ENCODE measurements around the gene PIGO.
A peak's percentile ranks its signal among the peaks of the same experiment; 100 is the strongest.

The PIGO gene

DNA sequence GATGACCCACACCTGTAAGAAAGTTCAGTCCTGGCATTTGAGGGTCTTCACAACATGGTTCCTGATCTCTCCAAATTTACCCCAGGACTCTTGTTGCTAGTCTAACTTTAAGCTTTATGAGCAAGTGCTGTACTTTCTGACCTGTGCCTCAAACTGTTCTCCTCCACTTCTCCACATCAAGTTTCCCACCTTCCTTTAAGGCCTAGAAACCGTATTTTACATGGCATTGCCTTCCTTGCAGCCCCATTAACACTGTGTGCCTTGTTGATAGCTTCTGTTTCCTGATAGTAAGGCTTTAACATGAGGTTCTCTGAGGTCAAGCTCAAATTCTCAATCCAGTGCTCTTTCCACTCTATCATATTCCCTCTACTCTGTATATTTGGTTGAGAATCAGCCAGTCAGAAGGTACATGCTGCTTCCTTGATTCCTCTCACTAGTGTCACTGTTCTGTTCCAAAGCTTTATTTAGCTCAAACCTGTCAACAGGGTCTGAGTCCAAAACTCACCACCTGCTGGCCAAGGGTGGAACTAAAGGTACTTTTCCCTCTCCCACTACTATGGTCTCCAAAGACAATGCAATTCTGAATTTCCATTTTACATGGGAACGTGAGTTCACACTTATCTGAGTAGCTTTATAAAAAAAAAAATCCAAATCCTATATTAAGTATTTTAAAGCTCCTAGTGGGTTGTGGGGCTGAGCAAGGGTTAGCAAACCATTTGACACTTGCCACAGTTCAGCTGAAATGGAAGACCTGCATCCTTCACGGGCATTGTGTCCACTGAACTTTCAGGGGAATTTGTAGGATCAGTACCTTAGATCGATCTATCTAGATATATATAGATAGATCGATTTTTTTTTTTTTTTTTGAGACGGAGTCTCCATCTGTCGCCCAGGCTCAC is 45.1 kb downstream of the PIGO start:
- CTCF ChIA-PET: interaction anchor here (0.6 to 5.8 kb wide), 26 partner anchors 8 to 208 kb away, joined by 3 to 102 read pairs (median 5); partner anchors contain the start of genes PIGO and VCP
- POLR2A ChIA-PET: interaction anchor here (0.6 to 1.8 kb wide), 6 partner anchors 16 to 152 kb away, joined by 3 to 6 read pairs (median 4); partner anchors contain the start of gene VCP
- no peak for DNase-seq (ENCODE audit: low read depth, low spot score)
- no peak overlapping the region for H3K4me3 ChIP-seq (ENCODE audit: low read depth, low read length)
- TF ChIP-seq, protein P1, sequence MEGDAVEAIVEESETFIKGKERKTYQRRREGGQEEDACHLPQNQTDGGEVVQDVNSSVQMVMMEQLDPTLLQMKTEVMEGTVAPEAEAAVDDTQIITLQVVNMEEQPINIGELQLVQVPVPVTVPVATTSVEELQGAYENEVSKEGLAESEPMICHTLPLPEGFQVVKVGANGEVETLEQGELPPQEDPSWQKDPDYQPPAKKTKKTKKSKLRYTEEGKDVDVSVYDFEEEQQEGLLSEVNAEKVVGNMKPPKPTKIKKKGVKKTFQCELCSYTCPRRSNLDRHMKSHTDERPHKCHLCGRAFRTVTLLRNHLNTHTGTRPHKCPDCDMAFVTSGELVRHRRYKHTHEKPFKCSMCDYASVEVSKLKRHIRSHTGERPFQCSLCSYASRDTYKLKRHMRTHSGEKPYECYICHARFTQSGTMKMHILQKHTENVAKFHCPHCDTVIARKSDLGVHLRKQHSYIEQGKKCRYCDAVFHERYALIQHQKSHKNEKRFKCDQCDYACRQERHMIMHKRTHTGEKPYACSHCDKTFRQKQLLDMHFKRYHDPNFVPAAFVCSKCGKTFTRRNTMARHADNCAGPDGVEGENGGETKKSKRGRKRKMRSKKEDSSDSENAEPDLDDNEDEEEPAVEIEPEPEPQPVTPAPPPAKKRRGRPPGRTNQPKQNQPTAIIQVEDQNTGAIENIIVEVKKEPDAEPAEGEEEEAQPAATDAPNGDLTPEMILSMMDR (IDR thresholded peaks at IDR 0.05; ENCODE audit: insufficient read depth, low read length, missing control alignments): peak; percentile 65

DNA sequence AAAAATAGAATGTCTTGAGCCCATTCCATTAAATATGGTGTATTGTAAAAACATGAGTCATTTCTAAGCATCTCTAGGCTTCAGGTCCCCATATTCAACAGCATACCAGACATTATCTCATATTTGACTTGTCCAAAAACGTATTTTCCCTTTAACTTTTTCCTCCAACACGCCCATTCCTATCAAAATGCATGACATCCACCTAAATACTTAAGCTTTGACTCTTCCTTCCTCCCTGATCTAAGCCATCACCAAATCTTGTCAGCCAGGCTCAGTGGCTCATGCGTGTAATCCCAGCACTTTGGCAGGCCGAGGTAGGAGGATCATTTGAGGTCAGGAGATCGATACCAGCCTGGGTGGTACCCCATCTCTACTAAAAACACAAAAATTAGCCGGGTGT is 47.9 kb downstream of the PIGO start:
- no peak for DNase-seq (ENCODE audit: low read depth, low spot score)
- TF ChIP-seq, protein P1 (IDR thresholded peaks at IDR 0.05; ENCODE audit: insufficient read depth, low read length, missing control alignments): no peak
- H3K4me3 ChIP-seq (ENCODE audit: low read depth, low read length): no peak overlapping the region
- ChIA-PET CTCF (interaction anchor here (1.2 to 5.8 kb wide), 3 partner anchors 10 to 152 kb away, joined by 3 to 102 read pairs (median 4); a partner anchor contains a TSS), POLR2A (no interaction called here)

DNA sequence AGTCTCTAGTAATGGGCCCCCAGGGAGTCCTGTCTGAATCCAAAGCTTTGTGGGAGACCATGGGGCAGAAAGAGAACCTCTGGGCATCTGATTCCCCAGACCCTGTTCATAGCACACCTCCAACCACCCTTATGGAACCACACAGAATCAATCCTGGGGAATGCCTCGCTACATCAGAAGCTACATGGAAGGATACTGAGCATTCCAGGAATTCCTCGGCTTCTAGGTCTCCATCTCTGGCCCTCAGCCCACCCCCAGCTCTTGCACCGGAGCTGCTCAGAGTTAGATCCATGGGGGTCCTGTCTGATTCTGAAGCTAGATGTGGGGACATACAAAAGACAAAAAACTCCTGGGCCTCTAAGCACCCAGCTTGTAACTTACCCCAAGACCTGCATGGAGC is 52.3 kb downstream of the PIGO start:
- POLR2A ChIA-PET: interaction anchor here (1.4 kb wide), 1 partner anchor 36 kb away, joined by 4 read pairs; the partner anchor contains the start of gene FANCG
- TF ChIP-seq, protein P1 (IDR thresholded peaks at IDR 0.05; ENCODE audit: insufficient read depth, low read length, missing control alignments): no peak
- no peak overlapping the region for H3K4me3 ChIP-seq (ENCODE audit: low read depth, low read length)
- DNase-seq (ENCODE audit: low read depth, low spot score): no peak
- CTCF ChIA-PET: interaction anchor here (0.7 to 3.0 kb wide), 6 partner anchors 16 to 144 kb away, joined by 3 to 14 read pairs (median 4); partner anchors contain the start of gene PIGO

DNA sequence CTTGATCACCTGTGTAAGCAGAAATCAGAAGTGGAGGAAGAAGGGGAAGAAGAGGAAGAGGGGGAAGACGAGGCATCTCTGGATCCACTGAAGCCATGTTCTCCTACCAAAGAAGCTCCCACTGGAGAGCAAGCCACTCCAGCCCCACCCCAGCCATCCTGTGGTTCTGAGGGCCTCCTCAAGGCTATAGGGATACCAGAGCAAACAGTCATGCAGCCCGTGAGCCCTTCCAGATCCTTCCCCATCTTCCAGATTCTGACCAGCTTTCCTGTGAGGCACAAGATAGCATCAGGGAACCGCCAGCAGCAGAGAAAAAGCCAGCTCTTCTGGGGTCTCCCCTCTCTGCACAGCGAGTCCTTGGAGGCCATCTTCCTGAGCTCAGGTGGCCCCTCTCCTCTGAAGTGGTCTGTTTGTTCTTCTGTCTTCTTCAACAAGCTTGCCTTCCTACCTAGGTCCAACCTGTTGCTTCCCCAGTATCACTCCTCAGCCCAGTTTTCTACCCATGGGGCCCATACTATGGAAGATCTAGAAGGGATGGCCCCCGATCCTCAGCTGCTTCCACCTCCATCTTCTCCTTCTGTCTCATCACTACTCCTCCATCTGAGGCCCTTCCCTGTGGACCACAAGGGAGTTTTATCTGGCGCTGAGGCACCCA is 53.4 kb downstream of the PIGO start:
- CTCF ChIA-PET: interaction anchor here (1.1 to 3.7 kb wide), 5 partner anchors 8 to 434 kb away, joined by 3 to 27 read pairs (median 3); partner anchors contain the start of genes PIGO and VCP
- TF ChIP-seq, protein P1 (IDR thresholded peaks at IDR 0.05; ENCODE audit: insufficient read depth, low read length, missing control alignments): no peak
- POLR2A ChIA-PET: interaction anchor here (0.7 kb wide), 1 partner anchor 29 kb away, joined by 3 read pairs; the partner anchor contains the start of gene VCP
- DNase-seq (ENCODE audit: low read depth, low spot score): no peak
- H3K4me3 ChIP-seq (ENCODE audit: low read depth, low read length): no peak overlapping the region

DNA sequence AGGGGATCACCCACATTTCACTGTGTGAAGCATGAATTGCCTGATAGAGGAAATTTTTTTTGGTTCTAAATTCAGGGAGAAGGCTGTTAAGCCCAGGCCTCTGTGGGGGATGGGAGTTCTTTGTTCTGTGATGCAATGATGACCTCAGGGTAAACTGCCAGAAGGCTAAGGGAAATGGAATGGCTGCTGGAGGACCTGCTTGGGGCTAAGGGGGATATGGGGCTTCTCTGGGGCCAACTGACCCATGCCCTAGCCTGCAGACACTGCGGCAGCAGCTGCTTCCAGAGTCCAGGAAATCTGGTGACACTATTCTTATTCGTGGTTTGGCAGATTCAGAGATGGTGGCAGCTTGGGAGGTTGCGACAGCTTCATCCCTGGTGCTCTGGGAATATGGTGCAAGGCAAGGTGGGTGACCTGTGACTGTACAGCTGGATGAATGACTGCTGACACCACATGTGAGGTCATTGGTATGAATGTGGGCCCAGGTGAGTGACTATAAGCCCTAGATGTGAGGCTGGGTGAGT is 54.2 kb downstream of the PIGO start:
- CTCF ChIA-PET: interaction anchor here (0.8 to 3.7 kb wide), 5 partner anchors 9 to 143 kb away, joined by 3 to 27 read pairs (median 4); partner anchors contain the start of gene VCP
- H3K4me3 ChIP-seq (ENCODE audit: low read depth, low read length): no peak overlapping the region
- DNase-seq (ENCODE audit: low read depth, low spot score): no peak
- TF ChIP-seq, protein P1 (IDR thresholded peaks at IDR 0.05; ENCODE audit: insufficient read depth, low read length, missing control alignments): no peak
- POLR2A ChIA-PET: no interaction called here
